ENCODE results near the gene ANGPTL1. TPM values are rescaled to one million over a fixed set of nuclear protein-coding genes. Genes with fewer than 3 reads are reported as not detected.

The ANGPTL1 gene
- total and polyA plus RNA-seq, 2 of the 8 experiments (the other 6 are each of a cell fraction or from before 2014, with no cell fraction given) = not detected

DNA sequence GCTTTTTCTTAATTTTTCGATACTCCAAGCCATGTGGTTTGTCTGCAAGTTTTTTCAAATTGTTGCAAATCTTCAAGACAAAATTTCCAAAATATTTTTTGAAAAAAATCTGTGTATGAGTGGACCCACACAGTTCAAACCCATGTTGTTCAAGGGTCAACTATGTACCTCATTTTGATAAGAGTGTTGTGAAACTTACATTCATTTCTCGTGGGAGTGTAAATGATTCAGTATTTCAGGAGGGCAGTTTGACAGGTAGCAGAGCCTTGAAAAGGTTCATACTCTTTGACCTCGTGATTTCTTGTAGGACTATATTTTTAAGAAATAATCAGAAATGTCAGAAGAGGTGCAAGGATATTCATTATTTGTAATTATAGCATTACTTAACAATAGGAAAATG lies 68.0 kb downstream of the ANGPTL1 start:
- no peak overlapping the region for H2AFZ ChIP-seq (ENCODE audit: low read length)
- H3K79me1 ChIP-seq (ENCODE audit: low read depth, low read length) = no peaks in the 10 kb centered on the region
- H4K8ac ChIP-seq (ENCODE audit: extremely low read depth, insufficient read depth, low read length) = no peak overlapping the region
- H3K27me3 ChIP-seq (replicated peaks in 1 of 4; ENCODE audit: control insufficient read depth in 3 of 4, extremely low read depth in 1 of 4, insufficient read depth in 3 of 4, low read length in 3 of 4) = no peaks in the 10 kb centered on the region
- H3K4ac ChIP-seq (replicated peaks; ENCODE audit: insufficient read length, low read depth, low read length) = no peak overlapping the region
- no peak for FAIRE-seq
- no peak overlapping the region for H2BK20ac ChIP-seq (ENCODE audit: low read length)
- H2AK5ac ChIP-seq (ENCODE audit: low read depth, low read length) = no peak overlapping the region
- H4K5ac ChIP-seq (ENCODE audit: insufficient read length, low read depth, low read length) = no peak overlapping the region
- no peaks in the 10 kb centered on the region; a peak in 2 of 8 replicates for H3K36me3 ChIP-seq (ENCODE audit: control insufficient read depth in 2 of 4, insufficient read depth in 4 of 4, low read length in 3 of 4)
- no peak overlapping the region for H3K4me3 ChIP-seq (ENCODE audit: extremely low read depth in 1 of 4, insufficient read depth in 2 of 4, low read depth in 3 of 4, low read length in 4 of 4)
- no peak overlapping the region for H3K23ac ChIP-seq (ENCODE audit: insufficient read length)
- no peak overlapping the region for H2BK12ac ChIP-seq (ENCODE audit: low read depth, low read length)
- no peaks in the 10 kb centered on the region for H3K23me2 ChIP-seq (ENCODE audit: low read depth, low read length)
- ChIA-PET CTCF (ENCODE audit: partially characterized antibody) (no interaction called here), POLR2A (ENCODE audit: partially characterized antibody) (no interaction called here)
- TF ChIP-seq BACH1 (IDR thresholded peaks at IDR 0.05; ENCODE audit: low read length) = no peak
- no peak for TF ChIP-seq RXRA (IDR thresholded peaks at IDR 0.05; ENCODE audit: insufficient read depth, low read depth, low read length)
- no peak for TF ChIP-seq CTCF (IDR thresholded peaks at IDR 0.05; ENCODE audit: control extremely low read depth in 1 of 3, insufficient read depth in 1 of 3, low read depth in 1 of 3, low read length in 3 of 3)
- no peak for TF ChIP-seq TEAD4 (IDR thresholded peaks at IDR 0.05; ENCODE audit: low read depth, low read length)
- no peak for TF ChIP-seq SRF (IDR thresholded peaks at IDR 0.05; ENCODE audit: low read depth, low read length)
- TF ChIP-seq CHD2 (IDR thresholded peaks at IDR 0.05; ENCODE audit: low read length) = no peak
- TF ChIP-seq CBX8 (IDR thresholded peaks at IDR 0.05; ENCODE audit: borderline replicate concordance, low read depth, low read length) = no peak
- no peak overlapping the region for H3K9ac ChIP-seq (replicated peaks in 1 of 4; ENCODE audit: extremely low read depth in 1 of 4, low read depth in 3 of 4, low read length in 3 of 4)
- no peaks in the 10 kb centered on the region for H3K79me2 ChIP-seq (ENCODE audit: control insufficient read depth in 1 of 2, insufficient read depth in 2 of 2, low read length in 2 of 2)
- H3K4me1 ChIP-seq (replicated peaks in 1 of 4; ENCODE audit: control insufficient read depth in 3 of 4, insufficient read depth in 4 of 4, low read length in 3 of 4) = no peaks in the 10 kb centered on the region
- no peak overlapping the region for H3K27ac ChIP-seq (ENCODE audit: low read depth, low read length)
- H3K4me2 ChIP-seq (ENCODE audit: insufficient read depth in 1 of 2, low read depth in 2 of 2, low read length in 2 of 2) = no peak overlapping the region
- no peak overlapping the region for H2BK5ac ChIP-seq (ENCODE audit: low read depth, low read length)
- H3K18ac ChIP-seq (ENCODE audit: extremely low read depth, low read length) = no peak overlapping the region
- no peak overlapping the region for H4K91ac ChIP-seq (replicated peaks; ENCODE audit: insufficient read length, low read length)
- H2BK120ac ChIP-seq (replicated peaks; ENCODE audit: low read depth, low read length) = no peak overlapping the region
- no peak overlapping the region for H3K14ac ChIP-seq (ENCODE audit: insufficient read length)
- no peaks in the 10 kb centered on the region for H3K9me3 ChIP-seq (ENCODE audit: insufficient read depth in 2 of 2, low read depth in 1 of 2, low read length in 1 of 2)
- no peak overlapping the region for H3K56ac ChIP-seq (replicated peaks; ENCODE audit: insufficient read length, low read depth, low read length)
- no peaks in the 10 kb centered on the region for H4K20me1 ChIP-seq (replicated peaks in 1 of 2; ENCODE audit: control insufficient read depth in 1 of 2, insufficient read depth in 2 of 2, low read length in 2 of 2)
- 89% methylated on average over 3 of the region's 3 CpGs; no CpG with 5 or more reads in 1 of the 2 experiments for WGBS, 2 experiments (ENCODE audit: extremely low coverage in 1 of 2, insufficient coverage in 1 of 2, insufficient read length in 1 of 2, insufficient replicate concordance in 2 of 2, low coverage in 1 of 2, low lambda C conversion rate in 2 of 2, missing lambda C conversion rate in 1 of 2)
- DNase-seq (ENCODE audit: low read depth in 1 of 2, low spot score in 2 of 2) = no peak
- H2BK15ac ChIP-seq (ENCODE audit: low read length) = no peak overlapping the region

All from H1 (cell line).